ENCODE results near the gene GRPR.

The GRPR gene

GRCh38 chrX:16123222-16123786 lies at the start of gene GRPR:
TSS of gene GRPR (plus strand) at chrX:16123565. CDS start at chrX:16123954, 389 bp downstream.
- DNase-seq, result peak; percentile 66

GRCh38 chrX:16075087-16075486 lies 48.3 kb upstream of the GRPR start:
- no peak for DNase-seq

GRCh38 chrX:16076834-16077233 lies 46.5 kb upstream of the GRPR start:
- no peak for DNase-seq

- no peak for DNase-seq
Measured at GRCh38 chrX:16077811-16078210, 45.6 kb upstream of the GRPR start.

- DNase-seq, result no peak
Measured at GRCh38 chrX:16081357-16081756, 42.0 kb upstream of the GRPR start.

- no peak for DNase-seq
Measured at GRCh38 chrX:16082470-16083085, 40.8 kb upstream of the GRPR start.

GRCh38 chrX:16087076-16087475 lies 36.3 kb upstream of the GRPR start:
- no peak for DNase-seq

- no peak for DNase-seq
Measured at GRCh38 chrX:16089086-16089485, 34.3 kb upstream of the GRPR start.

GRCh38 chrX:16096141-16096540 lies 27.2 kb upstream of the GRPR start:
- DNase-seq, result no peak

GRCh38 chrX:16100673-16101072 lies 22.7 kb upstream of the GRPR start:
- DNase-seq, result no peak

- DNase-seq, result no peak
Measured at GRCh38 chrX:16101581-16101980, 21.8 kb upstream of the GRPR start.

GRCh38 chrX:16103625-16104024 lies 19.7 kb upstream of the GRPR start:
- DNase-seq, result no peak

- no peak for DNase-seq
Measured at GRCh38 chrX:16112428-16112827, 10.9 kb upstream of the GRPR start.

- no peak for DNase-seq
Measured at GRCh38 chrX:16113978-16114565, 9.3 kb upstream of the GRPR start.

GRCh38 chrX:16114611-16115010 lies 8.8 kb upstream of the GRPR start:
- no peak for DNase-seq

- DNase-seq, result no peak
Measured at GRCh38 chrX:16119353-16120220, 3.8 kb upstream of the GRPR start.

GRCh38 chrX:16120431-16120830 lies 2.9 kb upstream of the GRPR start:
- DNase-seq, result no peak

- DNase-seq, result no peak
Measured at GRCh38 chrX:16124201-16124600, 836 bp downstream of the GRPR start.

GRCh38 chrX:16125520-16126149 lies 2.3 kb downstream of the GRPR start:
- DNase-seq, result peak; percentile 12

- no peak for DNase-seq
Measured at GRCh38 chrX:16130707-16131106, 7.3 kb downstream of the GRPR start.

- DNase-seq, result no peak
Measured at GRCh38 chrX:16134936-16135335, 11.6 kb downstream of the GRPR start.

- peak; percentile 19 for DNase-seq
Measured at GRCh38 chrX:16136080-16136479, 12.7 kb downstream of the GRPR start.

- DNase-seq, result no peak
Measured at GRCh38 chrX:16137416-16138107, 14.2 kb downstream of the GRPR start.

Measured in NCI-H524 treated with DMSO at 0.1 percent for 48 hours (cell line).